ENCODE data around the gene UNC79. TPM values are rescaled to one million over a fixed set of nuclear protein-coding genes. Genes with fewer than 3 reads are reported as not detected.

The UNC79 gene
- total and polyA plus RNA-seq, 2 donors (not counting 3 experiments of a cell fraction or from before 2014, with no cell fraction given): not detected

DNA sequence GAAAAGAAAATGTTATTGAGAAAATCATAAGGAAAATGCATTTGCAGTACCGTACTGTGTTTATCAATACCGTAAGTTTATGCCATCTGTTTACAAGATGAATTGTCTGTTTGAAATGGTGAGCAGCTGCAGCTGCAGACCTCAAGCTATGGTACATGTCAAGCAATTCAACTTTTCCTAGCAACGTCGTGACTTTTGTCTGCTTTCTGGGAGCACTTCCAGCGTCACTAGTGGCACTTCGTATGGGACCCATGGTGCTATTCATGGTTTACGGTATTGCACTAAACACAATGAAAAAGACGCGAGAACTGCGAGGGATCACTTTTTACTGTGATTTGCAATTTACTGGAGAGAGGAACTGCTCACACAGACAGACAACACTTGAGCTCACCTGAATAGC is 160.8 kb downstream of the UNC79 start:
- Histone ChIP-seq H3K79me2 (ENCODE audit: control insufficient read depth, insufficient read depth, low read length) (no peaks in the 10 kb centered on the region), H3K9ac (replicated peaks; ENCODE audit: extremely low read depth, insufficient read depth, low read length) (no peak overlapping the region), H3K4me1 (ENCODE audit: control insufficient read depth, extremely low read depth, insufficient read depth, low read length) (no peaks in the 10 kb centered on the region), H3K9me3 (replicated peaks; ENCODE audit: control insufficient read depth, insufficient read depth, low read length) (no peaks in the 10 kb centered on the region), H4K20me1 (replicated peaks; ENCODE audit: control insufficient read depth, extremely low read depth, insufficient read depth, low read length) (no peaks in the 10 kb centered on the region), H3K4me2 (ENCODE audit: insufficient read depth, low read length) (no peak overlapping the region), H3K36me3 (ENCODE audit: control insufficient read depth in 2 of 2, extremely low read depth in 1 of 2, insufficient read depth in 2 of 2, low read length in 2 of 2) (no peaks in the 10 kb centered on the region), H3K27me3 (ENCODE audit: control insufficient read depth in 2 of 2, insufficient read depth in 2 of 2, low read length in 2 of 2) (no peaks in the 10 kb centered on the region), H3K27ac (ENCODE audit: insufficient read depth, low read depth, low read length) (no peak overlapping the region), H2AFZ (ENCODE audit: low read depth, low read length) (no peak overlapping the region), H3K9me1 (replicated peaks; ENCODE audit: control insufficient read depth, extremely low read depth, insufficient read depth, low read length) (no peaks in the 10 kb centered on the region), H3K4me3 (replicated peaks in 1 of 3; ENCODE audit: insufficient read depth in 1 of 3, low read depth in 1 of 3, low read length in 3 of 3) (no peak overlapping the region)
- ChIA-PET CTCF (interaction anchor here (1.2 kb wide), 1 partner anchor 15 kb away, joined by 5 read pairs; no protein-coding TSS in a partner anchor), POLR2A (no interaction called here)
- DNase-seq (ENCODE audit: low read depth, low spot score) (no peak), FAIRE-seq (no peak)
- dilution Hi-C loops (cut with MboI; ENCODE audit: extremely low pct_ligation_motif_present, low sequenced_read_pairs): no loop called here
- intact Hi-C loops (cut with micrococcal nuclease): no loop called here
- TF ChIP-seq FOS (IDR thresholded peaks at IDR 0.05; ENCODE audit: borderline replicate concordance, insufficient read depth, low read length) (no peak), JUN (IDR thresholded peaks at IDR 0.05; ENCODE audit: borderline replicate concordance, insufficient read depth, insufficient read length, low read depth) (no peak), MAX (IDR thresholded peaks at IDR 0.05; ENCODE audit: insufficient read depth, insufficient read length) (no peak), POLR2AphosphoS5 (IDR thresholded peaks at IDR 0.05; ENCODE audit: insufficient read depth, low read depth, low read length) (no peak), MYC (IDR thresholded peaks at IDR 0.05; ENCODE audit: low read depth, low read length) (no peak), GATA2 (IDR thresholded peaks at IDR 0.05; ENCODE audit: insufficient read depth, insufficient read length, low read depth, low read length) (no peak), EZH2 (IDR thresholded peaks at IDR 0.05; ENCODE audit: borderline replicate concordance, low read depth, low read length, severe bottlenecking) (no peak), POLR2A (IDR thresholded peaks at IDR 0.05; ENCODE audit: low read depth, low read length) (no peak)
- TF ChIP-seq, protein P1, sequence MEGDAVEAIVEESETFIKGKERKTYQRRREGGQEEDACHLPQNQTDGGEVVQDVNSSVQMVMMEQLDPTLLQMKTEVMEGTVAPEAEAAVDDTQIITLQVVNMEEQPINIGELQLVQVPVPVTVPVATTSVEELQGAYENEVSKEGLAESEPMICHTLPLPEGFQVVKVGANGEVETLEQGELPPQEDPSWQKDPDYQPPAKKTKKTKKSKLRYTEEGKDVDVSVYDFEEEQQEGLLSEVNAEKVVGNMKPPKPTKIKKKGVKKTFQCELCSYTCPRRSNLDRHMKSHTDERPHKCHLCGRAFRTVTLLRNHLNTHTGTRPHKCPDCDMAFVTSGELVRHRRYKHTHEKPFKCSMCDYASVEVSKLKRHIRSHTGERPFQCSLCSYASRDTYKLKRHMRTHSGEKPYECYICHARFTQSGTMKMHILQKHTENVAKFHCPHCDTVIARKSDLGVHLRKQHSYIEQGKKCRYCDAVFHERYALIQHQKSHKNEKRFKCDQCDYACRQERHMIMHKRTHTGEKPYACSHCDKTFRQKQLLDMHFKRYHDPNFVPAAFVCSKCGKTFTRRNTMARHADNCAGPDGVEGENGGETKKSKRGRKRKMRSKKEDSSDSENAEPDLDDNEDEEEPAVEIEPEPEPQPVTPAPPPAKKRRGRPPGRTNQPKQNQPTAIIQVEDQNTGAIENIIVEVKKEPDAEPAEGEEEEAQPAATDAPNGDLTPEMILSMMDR (IDR thresholded peaks at IDR 0.05; ENCODE audit: extremely low read depth in 1 of 2, insufficient read depth in 1 of 2, low read depth in 1 of 2, low read length in 2 of 2): no peak
- BruUV-seq (replicated peaks): no TSS peak

Data from endothelial cell of umbilical vein (primary cell).